H1 (cell line): ENCODE measurements around the gene C10orf120. TPM values are rescaled to one million over a fixed set of nuclear protein-coding genes. Genes with fewer than 3 reads are reported as not detected.

Experiments
- CTCF ChIA-PET: fragments of 300-600 bp; sonication (Branson Sonifier 250); formaldehyde crosslinking; loops from one replicate; lab custom pipeline; 2021; ENCODE audit not compliant: partially characterized antibody; lab: Charles Lee
- POLR2A ChIA-PET: fragments of 300-600 bp; sonication (Branson Sonifier 250); formaldehyde crosslinking; loops from one replicate; lab custom pipeline; 2021; ENCODE audit warnings: inconsistent platforms; ENCODE audit not compliant: partially characterized antibody; lab: Charles Lee
- DNase-seq, 2 experiments: peaks; one replicate each; pipeline versions ENCODE4 v3.0.0 to v3.0.0-alpha.2; 2010 to 2022; ENCODE audit warnings: low spot score in 2 of 2, low read depth in 1 of 2, mixed read lengths in 1 of 2
- FAIRE-seq: peaks from 2 replicates; lab custom pipeline; 2011; peaks lifted over from hg19 to GRCh38; lab: Jason Lieb, UNC
- H2AFZ ChIP-seq: 2 replicates; pipeline ENCODE4 v1.8.1; 2012; ENCODE audit warnings: low read length, inconsistent platforms
- H2AK5ac ChIP-seq: 2 replicates; pipeline ENCODE4 v1.6.1; 2013; ENCODE audit warnings: low read depth, low read length
- H2BK120ac ChIP-seq: replicated peaks from 2 replicates; pipeline ENCODE3; 2013; ENCODE audit warnings: low read depth, low read length, inconsistent platforms
- H2BK12ac ChIP-seq: 2 replicates; pipeline ENCODE4 v1.6.1; 2013; ENCODE audit warnings: low read depth, low read length
- H2BK15ac ChIP-seq: 2 replicates; pipeline ENCODE4 v1.6.1; 2013; ENCODE audit warnings: low read length
- H2BK20ac ChIP-seq: 2 replicates; pipeline ENCODE4 v1.6.1; 2013; ENCODE audit warnings: low read length
- H2BK5ac ChIP-seq: 2 replicates; pipeline ENCODE4 v1.6.1; 2013; ENCODE audit warnings: low read depth, low read length
- H3K14ac ChIP-seq: 2 replicates; pipeline ENCODE4 v1.6.1; 2013; ENCODE audit warnings: inconsistent platforms; ENCODE audit not compliant: insufficient read length
- H3K18ac ChIP-seq: 2 replicates; pipeline ENCODE4 v1.6.1; 2013; ENCODE audit warnings: low read length; ENCODE audit errors: extremely low read depth
- H3K23ac ChIP-seq: 2 replicates; pipeline ENCODE4 v1.6.1; 2013; ENCODE audit warnings: inconsistent platforms; ENCODE audit not compliant: insufficient read length
- H3K23me2 ChIP-seq: 2 replicates; pipeline ENCODE4 v1.6.1; 2013; ENCODE audit warnings: low read depth, low read length
- H3K27ac ChIP-seq: 2 replicates; pipeline ENCODE4 v1.6.1; 2011; ENCODE audit warnings: low read depth, low read length, inconsistent platforms
- H3K27me3 ChIP-seq, 4 experiments: replicated peaks in 1 of 4; 1 replicate in 1 of 4; 2 replicates in 3 of 4; pipeline versions ENCODE4 v1.6.1 to v1.8.1; 2011 to 2013; ENCODE audit warnings: low read length in 3 of 4, mild to moderate bottlenecking in 3 of 4, inconsistent platforms in 2 of 4, mixed read lengths in 2 of 4, moderate library complexity in 1 of 4; ENCODE audit not compliant: control insufficient read depth in 3 of 4, insufficient read depth in 3 of 4; ENCODE audit errors: extremely low read depth in 1 of 4
- H3K36me3 ChIP-seq, 4 experiments: 2 replicates each; pipeline versions ENCODE4 v1.6.1 to v1.8.1; 2011 to 2013; ENCODE audit warnings: mild to moderate bottlenecking in 4 of 4, low read length in 3 of 4, moderate library complexity in 2 of 4, control low read depth in 1 of 4, inconsistent platforms in 1 of 4; ENCODE audit not compliant: insufficient read depth in 4 of 4, control insufficient read depth in 2 of 4
- H3K4ac ChIP-seq: replicated peaks from 2 replicates; pipeline ENCODE3; 2013; ENCODE audit warnings: low read length, low read depth, mixed read lengths, inconsistent platforms; ENCODE audit not compliant: insufficient read length
- H3K4me1 ChIP-seq, 4 experiments: replicated peaks in 1 of 4; 1 replicate in 1 of 4; 2 replicates in 3 of 4; pipeline versions ENCODE4 v1.6.1 to v1.8.1; 2011 to 2013; ENCODE audit warnings: low read length in 3 of 4, inconsistent platforms in 2 of 4, mixed read lengths in 1 of 4; ENCODE audit not compliant: insufficient read depth in 4 of 4, control insufficient read depth in 3 of 4
- H3K4me2 ChIP-seq, 2 experiments: 2 replicates each; pipeline versions ENCODE4 v1.6.1 to v1.8.1; 2011 to 2013; ENCODE audit warnings: low read depth in 2 of 2, low read length in 2 of 2, control low read depth in 1 of 2, inconsistent platforms in 1 of 2, mild to moderate bottlenecking in 1 of 2; ENCODE audit not compliant: insufficient read depth in 1 of 2
- H3K4me3 ChIP-seq, 4 experiments: fragments of 200-600, 300-600 bp in 1 of 4; sonication (generic), shearing (Covaris generic), sonication (Bioruptor Twin) in 1 of 4; 2 replicates each; pipeline versions ENCODE4 v1.5.1 to v1.8.1; 2011 to 2016; ENCODE audit warnings: low read length in 4 of 4, low read depth in 3 of 4, control low read depth in 2 of 4, inconsistent platforms in 2 of 4, mild to moderate bottlenecking in 2 of 4, mixed read lengths in 1 of 4, moderate library complexity in 1 of 4; ENCODE audit not compliant: insufficient read depth in 2 of 4; ENCODE audit errors: extremely low read depth in 1 of 4
- H3K56ac ChIP-seq: replicated peaks from 2 replicates; pipeline ENCODE3; 2013; ENCODE audit warnings: low read depth, mild to moderate bottlenecking, mixed read lengths, low read length, inconsistent platforms; ENCODE audit not compliant: insufficient read length
- H3K79me1 ChIP-seq: 2 replicates; pipeline ENCODE4 v1.6.1; 2013; ENCODE audit warnings: low read depth, low read length, control low read depth
- H3K79me2 ChIP-seq, 2 experiments: 2 replicates each; pipeline versions ENCODE4 v1.6.1 to v1.8.1; 2012 to 2013; ENCODE audit warnings: low read length in 2 of 2, mild to moderate bottlenecking in 2 of 2, inconsistent platforms in 1 of 2; ENCODE audit not compliant: insufficient read depth in 2 of 2, control insufficient read depth in 1 of 2
- H3K9ac ChIP-seq, 4 experiments: replicated peaks in 1 of 4; 1 replicate in 1 of 4; 2 replicates in 3 of 4; pipeline versions ENCODE4 v1.6.1 to v1.8.1; 2011 to 2013; ENCODE audit warnings: low read depth in 3 of 4, low read length in 3 of 4, control low read depth in 2 of 4, mild to moderate bottlenecking in 2 of 4, moderate library complexity in 2 of 4, inconsistent platforms in 1 of 4; ENCODE audit errors: extremely low read depth in 1 of 4
- H3K9me3 ChIP-seq, 2 experiments: 2 replicates each; pipeline versions ENCODE4 v1.6.1 to v1.8.1; 2012 to 2013; ENCODE audit warnings: mild to moderate bottlenecking in 2 of 2, moderate library complexity in 2 of 2, control low read depth in 1 of 2, inconsistent platforms in 1 of 2, low read depth in 1 of 2, low read length in 1 of 2, mixed read lengths in 1 of 2; ENCODE audit not compliant: insufficient read depth in 2 of 2
- H4K20me1 ChIP-seq, 2 experiments: replicated peaks in 1 of 2; 2 replicates each; pipeline versions ENCODE3 to v1.8.1; 2011 to 2013; ENCODE audit warnings: inconsistent platforms in 2 of 2, low read length in 2 of 2, mild to moderate bottlenecking in 1 of 2; ENCODE audit not compliant: insufficient read depth in 2 of 2, control insufficient read depth in 1 of 2
- H4K5ac ChIP-seq: 2 replicates; pipeline ENCODE4 v1.6.1; 2013; ENCODE audit warnings: low read length, low read depth, mixed read lengths, inconsistent platforms; ENCODE audit not compliant: insufficient read length
- H4K8ac ChIP-seq: 2 replicates; pipeline ENCODE4 v1.8.0; 2013; ENCODE audit warnings: mild to moderate bottlenecking, moderate library complexity, low read length, inconsistent platforms; ENCODE audit not compliant: insufficient read depth; ENCODE audit errors: extremely low read depth
- H4K91ac ChIP-seq: replicated peaks from 2 replicates; pipeline ENCODE3; 2013; ENCODE audit warnings: low read length, mixed read lengths, inconsistent platforms; ENCODE audit not compliant: insufficient read length
- ATF3 ChIP-seq: IDR thresholded peaks from 2 replicates; pipeline ENCODE4 v1.6.1; 2011; ENCODE audit warnings: low read depth, mild to moderate bottlenecking, low read length; ENCODE audit not compliant: insufficient read depth
- EGR1 ChIP-seq: IDR thresholded peaks from 2 replicates; pipeline ENCODE4 v1.6.1; 2011; ENCODE audit warnings: low read depth, low read length, borderline replicate concordance
- KDM1A ChIP-seq: fragments of 200-600, 300-600 bp; sonication (generic); IDR thresholded peaks from 2 replicates; pipeline ENCODE4 v1.7.1; 2016; ENCODE audit warnings: mild to moderate bottlenecking, low read length, borderline replicate concordance
- RXRA ChIP-seq: IDR thresholded peaks from 2 replicates; pipeline ENCODE4 v1.6.1; 2011; ENCODE audit warnings: low read depth, mild to moderate bottlenecking, low read length, moderate library complexity; ENCODE audit not compliant: insufficient read depth
- SIRT6 ChIP-seq: IDR thresholded peaks from one replicate; pipeline ENCODE4 v1.7.1; 2012; ENCODE audit warnings: low read length, inconsistent platforms
- TCF12 ChIP-seq: IDR thresholded peaks from 2 replicates; pipeline ENCODE4 v1.6.1; 2011; ENCODE audit warnings: low read depth, mild to moderate bottlenecking, low read length
- WGBS, 2 experiments: shearing (Covaris generic) in 1 of 2; methylation state at CpG; one replicate each; pipeline versions ENCODE4 v1.1.6 to v1.1.7; 2013 to 2015; ENCODE audit warnings: low lambda C conversion rate in 2 of 2, mixed read lengths in 2 of 2, inconsistent platforms in 1 of 2, low coverage in 1 of 2, missing lambda C conversion rate in 1 of 2; ENCODE audit not compliant: insufficient replicate concordance in 2 of 2, insufficient coverage in 1 of 2, insufficient read length in 1 of 2; ENCODE audit errors: extremely low coverage in 1 of 2, missing lambda C conversion rate in 1 of 2; 5-methylcytosine and 5-hydroxymethylcytosine counted together
- polyA plus RNA-seq, 7 experiments: library from polyadenylated mRNA; depleted of rRNA in 3 of 7; stranded (reverse) in 5 of 7; unstranded in 2 of 7; fragments of >200 nt in 5 of 7; fragments of 200-250 nt in 2 of 7; gene quantifications; 1 replicate in 5 of 7; 2 replicates in 1 of 7; 4 replicates in 1 of 7; pipeline versions ENCODE4 v1.2.1 to v1.2.3, GENCODE V29; 2011 to 2013; ENCODE audit warnings: missing spikeins in 2 of 7, mixed read lengths in 2 of 7
- total RNA-seq: library from RNA; stranded (reverse); fragmentation: NEBNext Ultra II Directional; extraction: Animal tissue kit (Norgen Biotek cat#: 25700); gene quantifications from 2 replicates; pipeline ENCODE4 v1.2.1, GENCODE V29; 2021

The C10orf120 gene
- total and polyA plus RNA-seq, 2 of the 8 experiments (the other 6 are each of a cell fraction or from before 2014, with no cell fraction given) = not detected

- H4K91ac ChIP-seq = no peak overlapping the region
- H3K4ac ChIP-seq = no peak overlapping the region
- H4K20me1 ChIP-seq = no peaks in the 10 kb centered on the region
- H3K18ac ChIP-seq = no peak overlapping the region
- H2BK15ac ChIP-seq = no peak overlapping the region
- no peak overlapping the region for H4K8ac ChIP-seq
- no peaks in the 10 kb centered on the region for H3K79me2 ChIP-seq
- WGBS, 2 experiments = 87% methylated on average over 5 of the region's 5 CpGs; no CpG with 5 or more reads in 1 of the 2 experiments
- DNase-seq (no peak), FAIRE-seq (no peak)
- H3K27me3 ChIP-seq = no peaks in the 10 kb centered on the region
- no peak overlapping the region for H2AFZ ChIP-seq
- no peak overlapping the region for H3K4me3 ChIP-seq
- no peak overlapping the region for H4K5ac ChIP-seq
- no peak overlapping the region for H3K9ac ChIP-seq
- H3K14ac ChIP-seq = no peak overlapping the region
- CTCF ChIA-PET = interaction anchor here (1.0 to 4.9 kb wide), 4 partner anchors 8 to 47 kb away, joined by 3 to 39 read pairs (median 4); partner anchors contain the start of gene C10orf120
- no peak overlapping the region for H3K56ac ChIP-seq
- no peaks in the 10 kb centered on the region for H3K23me2 ChIP-seq
- H3K4me2 ChIP-seq = no peak overlapping the region
- H3K79me1 ChIP-seq = no peaks in the 10 kb centered on the region
- no peaks in the 10 kb centered on the region for H3K4me1 ChIP-seq
- POLR2A ChIA-PET = no interaction called here
- H3K9me3 ChIP-seq = no peaks in the 10 kb centered on the region
- no peak overlapping the region for H2BK5ac ChIP-seq
- H2BK20ac ChIP-seq = no peak overlapping the region
- TF ChIP-seq ATF3 (no peak), TCF12 (no peak), EGR1 (no peak), KDM1A (no peak), SIRT6 (no peak), RXRA (no peak)
- no peaks in the 10 kb centered on the region for H3K36me3 ChIP-seq
- no peak overlapping the region for H2BK12ac ChIP-seq
- H2BK120ac ChIP-seq = no peak overlapping the region
- H2AK5ac ChIP-seq = no peak overlapping the region
- no peak overlapping the region for H3K23ac ChIP-seq
- no peak overlapping the region for H3K27ac ChIP-seq
Measured at GRCh38 chr10:122656741-122657140, 42.9 kb downstream of the C10orf120 start.
